Measurements from ENCODE around the gene SLC35B2. TPM values are rescaled to one million over a fixed set of nuclear protein-coding genes. Genes with fewer than 3 reads are reported as not detected.

SLC35B2 gene
- total RNA-seq, 1 experiment from 2014 or later, result 30.0 TPM

DNA sequence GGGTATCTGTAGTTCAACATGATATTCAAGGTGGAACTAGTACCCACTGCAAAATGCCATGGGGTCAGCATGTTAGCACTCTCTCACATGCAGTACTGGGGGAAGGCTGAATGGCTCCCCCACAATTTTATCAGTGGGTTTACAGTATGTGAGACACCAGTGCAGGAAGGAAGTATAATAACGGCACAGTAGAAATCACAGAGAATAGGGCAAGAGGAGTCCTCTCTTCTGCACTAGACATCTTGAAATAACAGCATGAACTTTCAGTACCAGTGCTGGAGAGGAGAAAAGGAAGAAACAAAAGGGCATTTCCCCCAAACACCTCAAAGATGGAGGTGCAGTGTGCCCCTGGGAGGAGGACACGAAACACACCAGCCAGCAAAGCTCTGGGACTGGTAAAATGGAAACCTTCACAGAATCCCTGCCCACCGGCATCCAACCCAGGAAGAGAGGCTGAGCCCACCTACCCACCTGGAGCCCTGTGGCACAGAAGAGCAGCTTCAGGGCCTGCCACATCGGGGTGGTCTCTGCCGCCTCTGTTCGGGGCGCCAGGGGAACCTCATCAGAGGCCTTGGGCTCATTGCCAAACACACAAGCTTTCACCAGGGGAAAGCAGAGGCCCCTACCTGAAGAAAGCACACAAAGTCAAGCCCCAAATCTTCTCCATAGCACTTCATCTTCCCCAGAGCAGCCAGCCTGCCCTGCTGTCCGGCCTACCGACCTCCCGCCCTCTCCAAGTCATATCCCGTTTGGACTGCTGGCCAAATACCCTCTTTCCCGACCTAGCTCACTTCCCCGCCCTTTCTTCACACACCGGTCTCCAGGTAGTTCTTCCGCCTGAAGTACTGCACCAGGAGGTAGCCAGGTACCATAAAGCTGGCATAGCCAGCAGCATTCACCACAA lies 1.2 kb downstream of the SLC35B2 start:
- Histone ChIP-seq H3K9me2 (replicated peaks; ENCODE audit: insufficient read depth, low read length) (no peaks in the 10 kb centered on the region), H3K4me2 (ENCODE audit: low read depth, low read length, poor library complexity, severe bottlenecking) (peak overlapping the region; percentile 95), H3K9ac (ENCODE audit: low read length) (peak overlapping the region; percentile 92), H3K27me3 (ENCODE audit: low read length) (no peaks in the 10 kb centered on the region), H3K79me2 (ENCODE audit: low read length) (peaks cover 7% of the 10 kb centered on the region), H2AFZ (ENCODE audit: low read length) (no peak overlapping the region), H3K9me3 (ENCODE audit: low read length) (no peaks in the 10 kb centered on the region), H3K27ac (ENCODE audit: low read length) (peak overlapping the region; percentile 48), H3K4me3 (ENCODE audit: low read length) (peak overlapping the region; percentile 96), H4K20me1 (ENCODE audit: insufficient read depth, low read depth, low read length) (peaks cover 15% of the 10 kb centered on the region), H3K4me1 (ENCODE audit: low read length) (peaks cover 59% of the 10 kb centered on the region), H3K36me3 (ENCODE audit: insufficient read depth, low read length) (peaks cover 36% of the 10 kb centered on the region)
- DNase-seq, result peak; percentile 69

GRCh38 chr6:44255105-44255808 lies 2.1 kb downstream of the SLC35B2 start:
- peaks cover 44% of the 10 kb centered on the region for H3K36me3 ChIP-seq (ENCODE audit: insufficient read depth, low read length)
- H4K20me1 ChIP-seq (ENCODE audit: insufficient read depth, low read depth, low read length), result peaks cover 24% of the 10 kb centered on the region
- H3K4me1 ChIP-seq (ENCODE audit: low read length), result peaks cover 62% of the 10 kb centered on the region
- peaks cover 16% of the 10 kb centered on the region for H3K79me2 ChIP-seq (ENCODE audit: low read length)
- no peaks in the 10 kb centered on the region for H3K9me3 ChIP-seq (ENCODE audit: low read length)
- H3K27me3 ChIP-seq (ENCODE audit: low read length), result no peaks in the 10 kb centered on the region
- H3K9me2 ChIP-seq (replicated peaks; ENCODE audit: insufficient read depth, low read length), result no peaks in the 10 kb centered on the region
- peak overlapping the region; percentile 95 for H3K4me2 ChIP-seq (ENCODE audit: low read depth, low read length, poor library complexity, severe bottlenecking)
- DNase-seq, result peak; percentile 72
- H3K4me3 ChIP-seq (ENCODE audit: low read length), result peak overlapping the region; percentile 96; the same call in 1 of the 2 replicates
- peak overlapping the region; percentile 92 for H3K9ac ChIP-seq (ENCODE audit: low read length)
- peak overlapping the region; percentile 48 for H3K27ac ChIP-seq (ENCODE audit: low read length)
- no peak overlapping the region for H2AFZ ChIP-seq (ENCODE audit: low read length)

DNA sequence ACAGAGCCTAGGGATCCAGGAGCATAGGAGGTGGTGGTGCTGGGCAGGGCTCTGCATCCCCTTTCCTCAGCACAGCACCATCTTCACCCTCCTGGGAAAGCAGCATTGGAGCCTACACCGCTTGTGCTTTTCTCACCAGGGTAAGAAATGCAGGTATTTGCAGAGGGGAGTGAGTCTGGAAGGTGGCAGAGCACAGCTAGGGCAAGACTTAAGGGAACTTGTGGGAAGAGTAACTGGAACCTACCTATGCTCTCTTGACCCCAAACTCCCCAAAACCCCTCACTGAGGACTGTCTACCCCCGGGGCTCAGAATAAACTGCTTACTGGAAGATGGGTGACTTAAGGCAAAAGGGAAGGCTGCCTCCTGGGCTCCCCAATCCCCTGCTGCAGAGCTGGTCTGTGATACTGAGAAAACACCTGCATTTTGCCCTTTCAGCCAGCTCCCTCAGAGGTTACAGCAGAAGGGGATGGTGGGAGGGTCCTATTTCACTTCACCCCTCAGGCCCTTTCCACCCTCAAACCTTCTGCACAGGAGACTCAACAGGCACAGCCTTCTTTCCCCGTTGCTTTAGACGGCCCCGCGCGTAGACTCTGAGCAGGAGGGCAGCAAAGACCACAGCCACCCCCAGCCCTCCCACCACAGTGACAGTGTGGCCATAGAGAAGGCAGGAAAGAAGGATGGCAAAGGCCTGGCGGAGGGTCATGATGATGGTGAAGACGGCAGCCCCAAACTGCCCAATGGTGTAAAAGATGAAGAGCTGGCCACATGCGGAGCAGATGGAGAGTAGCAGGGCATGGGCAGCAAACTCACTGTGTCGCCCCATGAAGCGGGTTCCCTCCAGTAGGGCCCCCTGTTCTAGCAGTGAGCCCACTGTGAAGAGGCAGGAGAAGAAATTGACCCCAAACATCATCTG lies 2.9 kb downstream of the SLC35B2 start:
- H3K4me1 ChIP-seq (ENCODE audit: low read length), result peaks cover 68% of the 10 kb centered on the region

DNA sequence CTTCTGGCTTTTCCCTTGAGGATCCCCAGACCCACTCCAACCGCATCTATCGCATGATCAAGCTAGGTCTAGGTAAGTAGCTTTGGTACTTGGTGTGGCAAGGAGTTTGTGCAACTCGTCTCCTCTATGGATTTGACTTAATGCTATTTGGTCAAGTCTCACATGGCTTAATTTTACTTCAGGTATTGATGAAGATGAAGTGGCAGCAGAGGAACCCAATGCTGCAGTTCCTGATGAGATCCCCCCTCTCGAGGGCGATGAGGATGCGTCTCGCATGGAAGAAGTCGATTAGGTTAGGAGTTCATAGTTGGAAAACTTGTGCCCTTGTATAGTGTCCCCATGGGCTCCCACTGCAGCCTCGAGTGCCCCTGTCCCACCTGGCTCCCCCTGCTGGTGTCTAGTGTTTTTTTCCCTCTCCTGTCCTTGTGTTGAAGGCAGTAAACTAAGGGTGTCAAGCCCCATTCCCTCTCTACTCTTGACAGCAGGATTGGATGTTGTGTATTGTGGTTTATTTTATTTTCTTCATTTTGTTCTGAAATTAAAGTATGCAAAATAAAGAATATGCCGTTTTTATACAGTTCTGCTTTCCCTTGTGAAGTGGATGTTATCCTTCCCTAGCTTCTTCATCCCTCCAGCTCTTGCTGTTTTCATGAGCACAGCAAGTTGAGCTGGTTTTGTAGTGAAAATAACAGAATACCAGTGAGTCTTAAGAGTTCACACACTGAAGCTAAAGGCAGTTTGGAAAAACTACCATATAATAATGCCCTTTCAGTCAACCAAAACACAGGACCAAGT lies 3.8 kb downstream of the SLC35B2 start:
- Histone ChIP-seq H3K4me2 (ENCODE audit: low read depth, low read length, poor library complexity, severe bottlenecking) (peak overlapping the region; percentile 95), H3K4me3 (ENCODE audit: low read length) (no peak overlapping the region), H3K9me3 (ENCODE audit: low read length) (no peaks in the 10 kb centered on the region), H3K4me1 (ENCODE audit: low read length) (peaks cover 69% of the 10 kb centered on the region), H3K79me2 (ENCODE audit: low read length) (peaks cover 33% of the 10 kb centered on the region), H2AFZ (ENCODE audit: low read length) (no peak overlapping the region), H3K9ac (ENCODE audit: low read length) (0 out of 2 replicates have a peak overlapping the region, but pooled peaks have one; percentile 35), H3K9me2 (replicated peaks; ENCODE audit: insufficient read depth, low read length) (no peaks in the 10 kb centered on the region), H3K27me3 (ENCODE audit: low read length) (no peaks in the 10 kb centered on the region), H4K20me1 (ENCODE audit: insufficient read depth, low read depth, low read length) (peaks cover 41% of the 10 kb centered on the region), H3K36me3 (ENCODE audit: insufficient read depth, low read length) (peaks cover 60% of the 10 kb centered on the region), H3K27ac (ENCODE audit: low read length) (no peak overlapping the region)
- peak; percentile 86 for DNase-seq

More for the DNA sequence above, 2.9 kb downstream of the SLC35B2 start:
- Histone ChIP-seq H3K27me3 (ENCODE audit: low read length) (no peaks in the 10 kb centered on the region), H3K9ac (ENCODE audit: low read length) (peak overlapping the region; percentile 35; the same call in 1 of the 2 replicates), H3K27ac (ENCODE audit: low read length) (no peak overlapping the region), H3K79me2 (ENCODE audit: low read length) (peaks cover 24% of the 10 kb centered on the region), H3K9me3 (ENCODE audit: low read length) (no peaks in the 10 kb centered on the region), H2AFZ (ENCODE audit: low read length) (no peak overlapping the region), H3K36me3 (ENCODE audit: insufficient read depth, low read length) (peaks cover 52% of the 10 kb centered on the region), H3K9me2 (replicated peaks; ENCODE audit: insufficient read depth, low read length) (no peaks in the 10 kb centered on the region), H4K20me1 (ENCODE audit: insufficient read depth, low read depth, low read length) (peaks cover 32% of the 10 kb centered on the region), H3K4me3 (ENCODE audit: low read length) (no peak overlapping the region), H3K4me2 (ENCODE audit: low read depth, low read length, poor library complexity, severe bottlenecking) (peak overlapping the region; percentile 95)
- peak; percentile 69 for DNase-seq

DNA sequence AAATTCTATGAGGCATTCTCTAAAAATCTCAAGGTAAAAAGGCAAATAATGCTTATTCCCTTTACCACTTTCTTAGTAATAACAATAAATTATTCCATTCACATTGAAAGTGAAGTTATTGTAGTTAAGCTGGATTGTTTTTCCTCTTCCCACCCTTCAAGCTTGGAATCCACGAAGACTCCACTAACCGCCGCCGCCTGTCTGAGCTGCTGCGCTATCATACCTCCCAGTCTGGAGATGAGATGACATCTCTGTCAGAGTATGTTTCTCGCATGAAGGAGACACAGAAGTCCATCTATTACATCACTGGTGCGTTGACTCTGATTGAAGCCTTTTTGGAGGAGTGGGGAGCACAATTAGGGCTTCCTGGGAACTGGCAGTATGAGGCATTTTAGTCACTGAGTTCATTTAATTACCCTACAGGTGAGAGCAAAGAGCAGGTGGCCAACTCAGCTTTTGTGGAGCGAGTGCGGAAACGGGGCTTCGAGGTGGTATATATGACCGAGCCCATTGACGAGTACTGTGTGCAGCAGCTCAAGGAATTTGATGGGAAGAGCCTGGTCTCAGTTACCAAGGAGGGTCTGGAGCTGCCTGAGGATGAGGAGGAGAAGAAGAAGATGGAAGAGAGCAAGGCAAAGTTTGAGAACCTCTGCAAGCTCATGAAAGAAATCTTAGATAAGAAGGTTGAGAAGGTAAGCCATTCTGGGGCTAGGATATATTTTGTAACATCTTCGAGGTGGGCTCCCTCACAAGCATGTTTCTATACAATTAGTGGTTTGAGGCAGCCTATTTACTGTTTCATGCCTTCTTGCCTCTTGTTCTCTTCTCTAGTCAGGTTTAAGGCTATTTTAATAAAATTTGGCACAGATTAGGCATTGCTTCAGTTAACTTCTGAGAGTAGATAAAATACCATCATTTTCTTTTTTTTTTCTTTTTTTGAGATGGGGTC lies 5.5 kb downstream of the SLC35B2 start:
- Histone ChIP-seq H3K9me2 (replicated peaks; ENCODE audit: insufficient read depth, low read length) (no peaks in the 10 kb centered on the region), H3K4me3 (ENCODE audit: low read length) (no peak overlapping the region), H3K36me3 (ENCODE audit: insufficient read depth, low read length) (peaks cover 74% of the 10 kb centered on the region), H3K27ac (ENCODE audit: low read length) (no peak overlapping the region), H3K79me2 (ENCODE audit: low read length) (peaks cover 47% of the 10 kb centered on the region), H2AFZ (ENCODE audit: low read length) (no peak overlapping the region), H3K9me3 (ENCODE audit: low read length) (no peaks in the 10 kb centered on the region), H3K9ac (ENCODE audit: low read length) (no peak overlapping the region), H3K27me3 (ENCODE audit: low read length) (no peaks in the 10 kb centered on the region), H3K4me1 (ENCODE audit: low read length) (peaks cover 63% of the 10 kb centered on the region), H3K4me2 (ENCODE audit: low read depth, low read length, poor library complexity, severe bottlenecking) (no peak overlapping the region), H4K20me1 (ENCODE audit: insufficient read depth, low read depth, low read length) (peaks cover 56% of the 10 kb centered on the region)
- DNase-seq, result peak; percentile 51

DNA sequence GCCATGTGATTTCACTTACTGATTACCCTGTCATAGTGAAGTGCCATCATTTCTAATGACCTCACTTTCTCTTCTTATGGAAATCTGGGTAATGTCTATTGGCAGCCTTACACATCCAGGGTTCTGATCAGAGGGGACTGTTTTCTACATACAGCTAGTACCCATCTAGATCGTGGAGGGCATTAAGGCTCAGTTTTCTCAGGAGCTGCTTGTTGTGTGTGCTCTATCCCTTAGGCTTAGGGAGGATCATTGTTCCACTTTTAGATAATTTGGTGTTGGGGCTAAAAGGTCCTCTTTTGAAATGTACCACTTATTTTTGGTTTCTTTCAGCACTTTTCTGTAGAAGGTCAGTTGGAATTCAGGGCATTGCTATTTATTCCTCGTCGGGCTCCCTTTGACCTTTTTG lies 6.6 kb downstream of the SLC35B2 start:
- Histone ChIP-seq H3K36me3 (ENCODE audit: insufficient read depth, low read length) (peaks cover 74% of the 10 kb centered on the region), H3K27ac (ENCODE audit: low read length) (no peak overlapping the region), H2AFZ (ENCODE audit: low read length) (no peak overlapping the region), H3K9me3 (ENCODE audit: low read length) (no peaks in the 10 kb centered on the region), H3K9me2 (replicated peaks; ENCODE audit: insufficient read depth, low read length) (no peaks in the 10 kb centered on the region), H3K27me3 (ENCODE audit: low read length) (no peaks in the 10 kb centered on the region), H3K4me3 (ENCODE audit: low read length) (no peak overlapping the region), H3K79me2 (ENCODE audit: low read length) (peaks cover 42% of the 10 kb centered on the region), H3K4me2 (ENCODE audit: low read depth, low read length, poor library complexity, severe bottlenecking) (no peak overlapping the region), H4K20me1 (ENCODE audit: insufficient read depth, low read depth, low read length) (peaks cover 54% of the 10 kb centered on the region), H3K9ac (ENCODE audit: low read length) (no peak overlapping the region), H3K4me1 (ENCODE audit: low read length) (peaks cover 59% of the 10 kb centered on the region)
- no peak for DNase-seq

All from Karpas-422 (cell line).